ENCODE data around the gene OAT. TPM values are rescaled to one million over a fixed set of nuclear protein-coding genes. Genes with fewer than 3 reads are reported as not detected.

The OAT gene
- total and polyA plus RNA-seq, 10 of the 15 experiments (the other 5 are each of a cell fraction or from before 2014, with no cell fraction given), result 1.2 to 9.8 (median 1.6) TPM

DNA sequence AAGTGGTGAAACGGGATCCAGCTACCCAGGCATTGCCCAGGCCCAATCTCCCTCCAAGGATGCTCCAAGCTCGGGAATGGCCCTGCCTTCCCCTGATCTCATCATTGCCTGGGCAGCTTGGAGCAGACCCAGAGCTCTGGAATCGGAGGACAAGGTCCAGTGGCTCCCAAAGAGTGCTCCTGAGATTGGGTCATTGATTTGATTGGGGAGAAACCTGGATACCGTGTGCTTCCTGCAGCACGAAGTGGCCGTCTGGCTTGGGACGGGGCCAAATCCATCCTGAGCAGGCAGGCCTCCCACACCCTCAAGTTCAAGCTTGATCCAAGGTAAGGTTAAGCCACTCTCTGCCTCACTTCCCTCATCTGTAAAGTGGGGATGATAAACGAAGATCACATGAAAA lies 69.9 kb downstream of the OAT start:
- no peak for DNase-seq (ENCODE audit: low read depth, low spot score)
- Histone ChIP-seq H3K9me3 (replicated peaks; ENCODE audit: control insufficient read depth, insufficient read depth, low read length) (no peaks in the 10 kb centered on the region), H3K4me1 (ENCODE audit: control insufficient read depth, insufficient read depth, low read length) (no peaks in the 10 kb centered on the region), H2AFZ (ENCODE audit: control insufficient read depth, low read depth, low read length) (no peak overlapping the region), H3K79me2 (ENCODE audit: control insufficient read depth, insufficient read depth, low read length) (no peaks in the 10 kb centered on the region), H4K20me1 (ENCODE audit: control insufficient read depth, insufficient read depth) (no peaks in the 10 kb centered on the region), H3K27ac (ENCODE audit: control insufficient read depth, insufficient read depth) (no peak overlapping the region), H3K9ac (ENCODE audit: control insufficient read depth, insufficient read depth, low read length) (no peak overlapping the region), H3K4me3 (no peak overlapping the region), H3K4me2 (ENCODE audit: control insufficient read depth, insufficient read depth) (no peak overlapping the region), H3K27me3 (replicated peaks in 1 of 2; ENCODE audit: control insufficient read depth in 2 of 2, insufficient read depth in 2 of 2, low read length in 1 of 2) (no peaks in the 10 kb centered on the region), H3K36me3 (ENCODE audit: control insufficient read depth in 2 of 2, insufficient read depth in 2 of 2, low read length in 1 of 2) (no peaks in the 10 kb centered on the region)
- in situ Hi-C loops (cut with MboI) (no loop called here), intact Hi-C loops (cut with micrococcal nuclease; ENCODE audit: unreplicated experiment) (no loop called here)
- POLR2A ChIA-PET, result no interaction called here
- no peak for FAIRE-seq
- no TSS peak for BruUV-seq (replicated peaks)
- RAD21 ChIA-PET (ENCODE audit: unreplicated experiment), result no interaction called here
- 62% methylated on average over 8 of the region's 8 CpGs for WGBS (ENCODE audit: insufficient coverage, insufficient replicate concordance, low lambda C conversion rate, missing lambda C conversion rate)
- SMC1A ChIA-PET (ENCODE audit: uncharacterized antibody, unreplicated experiment), result interaction anchor here (0.9 kb wide), 1 partner anchor 90 kb away, joined by 3 read pairs; no protein-coding TSS in a partner anchor
- CTCF ChIA-PET, result interaction anchor here (0.9 kb wide), 1 partner anchor 14 kb away, joined by 3 read pairs; no protein-coding TSS in a partner anchor
- ATAC-seq, result no peak
- TF ChIP-seq HDAC6 (IDR thresholded peaks at IDR 0.05; ENCODE audit: unreplicated experiment), result no peak
- no peak for TF ChIP-seq EZH2 (IDR thresholded peaks at IDR 0.05; ENCODE audit: borderline replicate concordance, control insufficient read depth, low read depth, low read length)
- TF ChIP-seq, protein P1, sequence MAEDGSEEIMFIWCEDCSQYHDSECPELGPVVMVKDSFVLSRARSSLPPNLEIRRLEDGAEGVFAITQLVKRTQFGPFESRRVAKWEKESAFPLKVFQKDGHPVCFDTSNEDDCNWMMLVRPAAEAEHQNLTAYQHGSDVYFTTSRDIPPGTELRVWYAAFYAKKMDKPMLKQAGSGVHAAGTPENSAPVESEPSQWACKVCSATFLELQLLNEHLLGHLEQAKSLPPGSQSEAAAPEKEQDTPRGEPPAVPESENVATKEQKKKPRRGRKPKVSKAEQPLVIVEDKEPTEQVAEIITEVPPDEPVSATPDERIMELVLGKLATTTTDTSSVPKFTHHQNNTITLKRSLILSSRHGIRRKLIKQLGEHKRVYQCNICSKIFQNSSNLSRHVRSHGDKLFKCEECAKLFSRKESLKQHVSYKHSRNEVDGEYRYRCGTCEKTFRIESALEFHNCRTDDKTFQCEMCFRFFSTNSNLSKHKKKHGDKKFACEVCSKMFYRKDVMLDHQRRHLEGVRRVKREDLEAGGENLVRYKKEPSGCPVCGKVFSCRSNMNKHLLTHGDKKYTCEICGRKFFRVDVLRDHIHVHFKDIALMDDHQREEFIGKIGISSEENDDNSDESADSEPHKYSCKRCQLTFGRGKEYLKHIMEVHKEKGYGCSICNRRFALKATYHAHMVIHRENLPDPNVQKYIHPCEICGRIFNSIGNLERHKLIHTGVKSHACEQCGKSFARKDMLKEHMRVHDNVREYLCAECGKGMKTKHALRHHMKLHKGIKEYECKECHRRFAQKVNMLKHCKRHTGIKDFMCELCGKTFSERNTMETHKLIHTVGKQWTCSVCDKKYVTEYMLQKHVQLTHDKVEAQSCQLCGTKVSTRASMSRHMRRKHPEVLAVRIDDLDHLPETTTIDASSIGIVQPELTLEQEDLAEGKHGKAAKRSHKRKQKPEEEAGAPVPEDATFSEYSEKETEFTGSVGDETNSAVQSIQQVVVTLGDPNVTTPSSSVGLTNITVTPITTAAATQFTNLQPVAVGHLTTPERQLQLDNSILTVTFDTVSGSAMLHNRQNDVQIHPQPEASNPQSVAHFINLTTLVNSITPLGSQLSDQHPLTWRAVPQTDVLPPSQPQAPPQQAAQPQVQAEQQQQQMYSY (CRISPR knock-in tag; IDR thresholded peaks at IDR 0.05), result no peak
- TF ChIP-seq DPF2 (IDR thresholded peaks at IDR 0.05), result no peak
- TF ChIP-seq NR2C2 (IDR thresholded peaks at IDR 0.05; ENCODE audit: borderline replicate concordance, control insufficient read depth, insufficient read length, low read depth), result no peak
- TF ChIP-seq NFYA (IDR thresholded peaks at IDR 0.05; ENCODE audit: borderline replicate concordance, low read depth, low read length), result no peak
- TF ChIP-seq ZNF217 (IDR thresholded peaks at IDR 0.05), result no peak
- TF ChIP-seq SMC3 (IDR thresholded peaks at IDR 0.05; ENCODE audit: borderline replicate concordance, low read length), result no peak
- no peak for TF ChIP-seq NBN (IDR thresholded peaks at IDR 0.05)
- TF ChIP-seq MYC (IDR thresholded peaks at IDR 0.05; ENCODE audit: insufficient read depth, insufficient read length, insufficient replicate concordance, low read length, severe bottlenecking), result no peak

Data from GM12878 (cell line).